GM19043 (cell line): ENCODE measurements around the gene NMNAT2.

Source experiments
- ATAC-seq: cut with Tn5 transposase; IDR thresholded peaks from one replicate; pipeline ENCODE4 v1.9.1; 2021; ENCODE audit warnings: low read depth; ENCODE audit not compliant: unreplicated experiment

Gene NMNAT2

DNA sequence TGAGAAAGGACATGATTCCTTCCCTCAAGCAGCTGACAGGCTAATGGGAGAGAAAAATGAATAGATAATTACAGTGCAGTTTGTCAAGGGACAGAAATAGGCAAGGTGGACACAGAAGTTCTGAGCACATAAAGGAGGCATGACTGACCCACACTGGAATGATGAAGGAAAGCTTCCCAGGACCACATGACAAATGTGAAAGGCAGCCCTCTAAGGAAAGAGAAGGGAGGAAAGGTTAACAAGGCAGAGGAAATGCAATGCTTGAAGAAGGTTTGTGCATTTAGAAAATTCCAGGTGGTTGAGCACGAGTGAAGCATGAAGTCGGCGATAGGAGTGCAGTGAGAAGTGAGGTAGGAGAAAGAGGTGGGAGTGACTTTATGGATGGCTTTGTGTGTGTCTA is 194.7 kb downstream of the NMNAT2 start:
- ATAC-seq = no peak

DNA sequence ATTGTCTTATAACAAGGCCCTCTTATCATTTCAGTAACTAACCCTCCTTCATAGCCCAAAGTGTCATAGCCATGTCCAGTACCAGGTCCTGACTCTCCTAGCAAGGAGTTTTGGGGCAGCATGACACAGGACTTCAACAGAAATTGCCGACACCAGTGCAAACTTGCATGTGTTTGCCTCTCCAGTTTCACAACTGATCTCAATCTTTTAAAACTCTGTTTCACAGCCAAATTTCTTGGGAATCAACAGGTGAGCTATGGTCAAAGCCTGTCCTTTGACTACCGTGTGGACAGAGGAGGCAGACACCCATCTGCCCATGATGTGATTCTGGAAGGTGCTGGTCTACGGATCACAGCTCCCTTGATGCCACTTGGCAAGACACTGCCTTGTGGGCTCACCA is 195.3 kb downstream of the NMNAT2 start:
- no peak for ATAC-seq

DNA sequence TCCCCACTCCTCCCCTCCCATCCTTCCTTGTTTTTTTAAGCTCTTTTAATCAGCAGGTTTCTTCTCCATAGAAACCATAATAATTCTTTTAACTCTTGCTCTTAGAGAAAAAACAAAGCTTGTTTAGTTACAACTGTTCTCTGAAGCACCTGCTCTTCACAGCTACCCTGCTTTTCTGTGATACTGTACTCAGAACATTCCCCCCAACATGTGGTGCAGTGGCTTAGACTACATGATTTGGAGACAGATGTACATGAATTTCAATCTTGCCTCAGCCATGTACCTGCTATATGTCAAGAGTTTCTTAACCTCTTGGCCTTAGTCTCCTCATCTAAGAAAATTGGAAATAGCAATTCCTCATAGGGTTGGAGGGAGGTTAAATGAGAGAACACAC is 198.6 kb downstream of the NMNAT2 start:
- ATAC-seq = no peak

DNA sequence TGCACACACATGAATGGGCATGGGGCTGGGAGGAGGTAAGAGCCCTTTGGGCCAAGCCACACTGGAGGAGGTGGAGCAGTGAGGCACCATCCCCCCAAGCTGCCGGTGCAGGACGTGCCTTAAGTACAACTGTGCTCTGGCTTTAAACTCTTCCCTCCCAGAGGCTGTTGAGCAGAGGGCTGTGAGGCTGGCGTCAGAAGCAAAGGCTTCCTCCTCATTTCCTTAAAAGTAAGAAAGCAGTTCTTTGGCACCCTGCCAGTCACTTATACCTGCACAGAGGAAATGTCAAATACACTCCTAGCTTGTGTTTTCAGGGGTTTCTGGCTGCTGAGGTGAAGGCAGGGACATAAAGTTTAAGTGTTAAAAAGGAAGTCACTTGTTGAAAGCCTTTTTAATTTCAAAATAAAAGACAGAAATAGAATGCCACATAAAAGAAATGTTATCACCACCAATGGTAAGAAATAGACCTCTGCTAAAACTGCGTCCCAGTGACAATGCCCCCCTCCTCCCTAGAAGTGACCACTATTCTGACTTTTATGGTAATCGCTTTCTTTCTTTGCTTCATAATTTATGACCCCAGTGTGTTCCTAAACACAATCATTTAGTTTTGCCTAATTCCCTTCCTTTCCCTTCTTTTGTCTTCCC is 199.1 kb downstream of the NMNAT2 start:
- ATAC-seq = no peak

DNA sequence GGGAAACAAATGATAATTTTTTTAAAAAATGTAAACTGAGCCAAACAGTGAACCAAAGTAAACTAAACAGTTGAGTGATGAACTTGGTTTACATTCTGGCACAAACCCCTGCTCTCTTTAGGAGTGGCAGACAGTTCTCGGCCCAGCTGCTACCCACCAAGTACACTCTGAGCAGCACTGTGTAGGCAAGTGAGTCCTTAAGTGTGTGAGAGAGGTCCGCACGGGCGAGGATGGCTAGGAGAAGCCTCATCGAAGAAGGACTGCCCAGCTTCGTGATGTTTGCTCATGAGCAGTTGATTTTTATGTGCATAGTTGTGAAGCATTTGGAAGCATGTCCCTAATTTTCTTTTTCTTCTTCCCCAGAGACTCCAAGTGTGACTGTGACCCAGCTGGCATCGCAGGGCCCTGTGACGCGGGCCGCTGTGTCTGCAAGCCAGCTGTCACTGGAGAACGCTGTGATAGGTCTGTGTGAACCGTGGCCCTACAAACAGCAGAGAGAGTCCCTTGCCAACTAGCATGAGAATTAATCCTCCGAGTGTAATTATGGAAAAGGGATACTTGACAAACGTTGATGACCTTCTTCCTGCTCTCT is 200.1 kb downstream of the NMNAT2 start:
- ATAC-seq = no peak

DNA sequence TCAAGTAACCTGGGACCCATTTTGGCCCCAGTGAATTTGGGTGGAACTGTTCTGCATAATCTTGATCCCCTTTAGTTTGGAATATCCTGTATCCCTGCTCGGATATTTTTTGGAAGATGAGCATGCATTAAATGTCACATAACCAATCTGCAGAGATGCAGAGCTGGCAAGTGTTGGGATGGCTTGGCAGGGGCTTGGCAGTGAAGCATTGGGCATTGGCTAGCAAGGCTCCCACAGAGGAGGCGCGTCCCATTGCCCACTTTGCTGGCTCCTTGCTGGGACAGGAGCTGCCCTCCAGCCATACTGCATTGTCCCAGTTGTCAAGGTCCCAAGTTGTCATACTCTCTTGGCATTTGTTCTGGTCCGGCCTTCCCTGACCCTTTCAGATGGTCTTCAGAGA is 202.2 kb downstream of the NMNAT2 start:
- ATAC-seq = no peak

DNA sequence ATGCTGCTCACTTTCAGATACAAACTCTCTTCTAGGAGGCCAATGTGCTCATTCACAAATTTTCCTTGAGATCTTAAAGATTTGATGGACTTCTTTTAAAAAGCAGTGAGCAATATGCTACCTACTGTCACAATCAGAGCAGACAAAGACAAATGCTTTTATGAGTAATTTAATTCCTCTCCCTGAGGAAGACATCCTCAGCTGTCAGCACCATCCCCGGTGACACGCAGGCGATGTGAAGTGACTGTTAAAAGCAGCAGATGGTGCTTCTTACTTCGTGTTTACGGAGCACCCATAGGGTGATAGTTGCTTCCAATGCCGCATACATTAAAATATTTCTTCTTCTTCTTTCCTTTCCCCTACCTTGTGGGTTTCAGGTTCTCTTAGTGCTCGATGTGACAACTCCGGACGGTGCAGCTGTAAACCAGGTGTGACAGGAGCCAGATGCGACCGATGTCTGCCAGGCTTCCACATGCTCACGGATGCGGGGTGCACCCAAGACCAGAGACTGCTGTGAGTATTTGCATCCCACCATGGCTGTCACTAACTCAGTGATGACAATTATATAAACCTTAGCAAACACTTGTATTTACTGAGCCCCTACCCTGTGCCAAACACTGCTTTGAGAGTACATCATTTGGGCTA is 203.0 kb downstream of the NMNAT2 start:
- no peak for ATAC-seq

DNA sequence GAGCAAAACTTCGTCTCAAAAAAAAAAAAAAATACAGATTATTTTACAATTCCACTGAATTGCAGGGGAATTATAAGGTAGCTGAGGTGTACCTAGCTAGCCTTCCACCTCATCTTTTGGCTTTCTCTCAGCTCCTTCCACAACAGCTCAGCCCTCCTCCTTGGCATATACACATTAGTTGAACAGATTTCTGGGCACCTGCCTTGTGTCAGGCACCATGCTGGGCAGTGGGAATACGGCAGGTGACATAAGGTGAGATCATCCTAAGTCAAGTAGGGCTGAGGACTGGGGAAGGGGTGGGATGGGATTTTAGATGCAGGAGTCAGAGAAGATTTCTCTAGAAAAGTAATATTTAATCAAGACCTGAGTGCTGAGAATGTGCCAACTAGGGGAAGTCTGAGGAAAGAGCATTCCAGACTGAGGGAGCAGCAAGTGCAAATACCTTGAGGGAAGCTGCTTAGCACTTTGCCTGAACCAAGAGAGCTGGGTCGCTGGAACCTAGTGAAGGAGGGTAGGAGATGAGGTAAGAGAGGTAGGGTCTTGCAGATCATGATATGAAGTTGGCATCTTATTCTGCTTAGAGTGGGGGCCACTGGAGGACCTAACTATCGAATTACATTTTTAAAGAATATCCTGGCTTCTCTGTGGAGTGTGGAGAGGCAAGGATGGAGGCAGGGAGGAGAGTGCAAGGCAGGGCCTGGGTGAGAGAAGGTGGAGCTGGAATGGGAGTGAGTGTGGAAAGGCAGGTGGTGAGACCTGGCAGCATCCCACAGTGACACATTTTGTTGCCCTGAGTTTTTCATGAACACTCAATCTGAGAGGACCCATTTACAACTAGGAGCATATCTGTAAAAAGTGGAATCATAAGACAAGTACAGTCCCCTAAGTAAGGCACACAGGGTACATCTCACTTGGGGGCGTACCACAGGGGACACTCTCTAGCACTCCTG is 203.9 kb downstream of the NMNAT2 start:
- no peak for ATAC-seq

DNA sequence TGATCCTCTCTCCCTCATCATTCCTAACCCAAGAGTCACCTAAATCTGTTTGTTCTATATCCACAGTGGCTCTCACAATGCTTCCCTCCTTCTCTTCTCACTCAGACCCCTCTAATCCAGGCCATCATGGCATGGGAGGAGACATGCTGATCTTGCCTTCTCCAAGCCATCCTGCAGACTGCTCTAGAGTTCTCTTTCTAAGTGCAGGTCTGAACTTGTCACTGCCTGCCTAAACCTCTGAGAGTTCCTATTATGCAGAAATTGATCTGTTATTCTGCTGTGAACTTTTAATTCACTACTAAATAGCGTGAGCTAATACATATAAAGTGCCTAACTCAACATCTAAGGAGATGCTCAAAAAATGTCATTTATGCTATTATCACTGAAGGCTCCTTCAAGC is 205.3 kb downstream of the NMNAT2 start:
- no peak for ATAC-seq

DNA sequence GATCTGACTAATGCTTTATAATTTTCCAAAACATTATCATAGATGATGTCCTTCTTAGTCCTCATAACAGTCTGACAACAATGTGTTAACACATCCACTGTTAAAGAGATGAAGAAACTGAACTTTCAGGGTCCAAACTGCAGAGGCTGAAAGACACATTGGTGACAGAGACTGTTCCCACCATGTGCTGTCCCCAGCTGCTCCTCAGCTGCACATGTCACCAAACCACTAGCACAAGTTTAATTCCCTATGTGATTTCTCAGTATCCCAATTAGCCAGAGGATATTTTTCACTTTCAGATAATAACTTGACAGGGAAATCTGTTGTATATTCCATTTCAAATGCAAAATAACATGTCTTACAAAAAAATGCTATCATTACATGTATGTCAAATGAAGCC is 207.5 kb downstream of the NMNAT2 start:
- no peak for ATAC-seq

DNA sequence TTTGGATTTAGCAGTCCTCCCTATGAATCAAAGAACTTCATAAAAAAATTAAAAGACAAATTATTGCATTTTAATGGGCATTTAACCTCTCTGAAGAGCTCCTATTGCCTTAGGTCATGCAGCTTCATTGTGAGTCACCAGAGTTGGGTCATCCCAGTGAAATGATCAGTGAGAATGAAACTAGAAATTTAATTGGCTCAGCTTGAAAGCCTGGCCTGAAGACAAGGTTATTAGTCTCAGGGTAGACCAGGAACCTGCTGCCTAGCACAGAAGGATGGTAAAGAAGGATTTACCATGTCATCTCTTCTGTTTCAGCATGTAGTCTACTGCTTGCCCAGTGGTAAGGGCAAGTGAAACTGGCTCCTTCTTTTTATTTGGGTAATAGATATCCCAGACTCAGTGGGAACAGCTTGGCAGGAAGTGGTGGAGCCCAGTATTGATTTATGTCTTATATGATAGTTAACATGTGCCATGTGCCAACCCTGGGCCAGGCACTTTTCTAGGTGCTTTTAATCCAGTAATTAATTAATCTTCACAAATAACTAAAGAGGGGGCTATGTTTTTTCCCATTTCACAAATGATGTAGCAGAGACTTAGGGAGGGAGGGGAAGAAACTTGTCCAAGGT is 208.5 kb downstream of the NMNAT2 start:
- ATAC-seq = no peak

DNA sequence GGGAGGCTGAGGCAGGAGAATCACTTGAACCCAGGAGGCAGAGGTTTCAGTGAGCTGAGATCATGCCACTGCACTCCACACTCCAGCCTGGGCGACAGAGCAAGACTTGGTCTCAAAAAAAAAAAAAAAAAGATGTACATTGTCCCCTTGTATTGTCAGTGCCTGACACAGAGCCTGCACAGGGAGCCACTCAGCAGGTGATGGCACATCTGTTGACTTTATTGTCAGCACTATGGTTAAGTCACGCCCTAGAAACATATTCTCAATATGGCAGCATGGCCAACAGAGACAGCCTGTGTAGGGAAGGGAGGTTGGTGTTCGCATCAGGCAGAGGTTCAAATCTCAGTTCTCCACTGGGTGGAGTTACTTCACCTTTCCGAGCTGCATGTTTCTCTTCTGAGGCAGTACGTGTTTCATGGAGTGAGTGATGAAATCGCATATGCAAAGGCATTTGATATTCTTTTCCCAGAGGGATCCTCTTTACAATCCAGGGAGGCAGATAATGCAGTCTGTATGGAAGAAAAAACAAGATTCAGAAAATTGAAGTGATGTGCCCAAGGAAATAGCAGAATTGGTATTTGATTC is 211.6 kb downstream of the NMNAT2 start:
- no peak for ATAC-seq

DNA sequence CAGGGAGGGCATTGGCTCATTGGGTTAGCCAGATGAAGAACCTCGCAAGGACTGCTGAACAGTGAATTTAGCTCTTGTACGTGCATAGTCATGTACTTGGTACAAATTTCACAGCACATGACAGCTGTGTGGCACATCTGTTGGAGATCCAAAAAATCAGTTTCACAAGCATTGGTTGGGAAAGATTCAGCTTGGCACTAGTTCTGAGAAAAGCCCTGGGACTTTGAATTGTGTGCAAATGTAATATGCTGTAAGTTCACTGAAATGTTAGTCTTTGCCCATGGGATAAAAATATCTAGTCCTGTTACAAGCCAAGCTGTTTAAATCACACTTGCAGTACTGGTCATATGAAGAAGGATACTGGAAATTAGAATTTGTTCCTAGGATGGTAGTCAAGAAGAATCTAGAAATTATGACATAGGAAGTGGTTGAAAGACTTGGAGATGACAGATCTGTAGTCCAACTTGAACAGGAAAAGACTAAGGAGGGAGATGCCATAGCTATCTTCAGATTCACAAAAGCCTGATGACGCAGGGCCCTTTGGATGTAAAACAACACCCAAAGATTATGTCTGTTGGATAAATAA is 212.9 kb downstream of the NMNAT2 start:
- no peak for ATAC-seq

DNA sequence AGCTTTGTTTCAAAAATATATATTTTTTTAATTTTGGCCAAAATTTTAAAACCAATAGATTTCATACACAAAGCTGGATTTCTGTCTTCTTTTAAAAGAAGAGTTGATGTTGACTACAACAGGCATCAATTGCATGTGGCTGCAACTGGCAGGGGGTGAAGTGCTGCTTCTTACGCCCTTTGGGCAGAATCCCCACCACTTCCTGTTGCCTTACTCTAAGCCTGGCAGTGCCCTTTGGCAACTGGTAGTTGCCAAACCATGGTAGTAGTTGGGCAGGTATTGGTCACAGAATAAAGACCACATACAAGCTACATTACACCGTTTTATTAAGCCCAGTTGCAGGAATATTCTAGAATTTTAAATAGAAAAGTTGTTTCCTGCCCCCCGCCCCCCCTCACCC is 215.1 kb downstream of the NMNAT2 start:
- no peak for ATAC-seq

DNA sequence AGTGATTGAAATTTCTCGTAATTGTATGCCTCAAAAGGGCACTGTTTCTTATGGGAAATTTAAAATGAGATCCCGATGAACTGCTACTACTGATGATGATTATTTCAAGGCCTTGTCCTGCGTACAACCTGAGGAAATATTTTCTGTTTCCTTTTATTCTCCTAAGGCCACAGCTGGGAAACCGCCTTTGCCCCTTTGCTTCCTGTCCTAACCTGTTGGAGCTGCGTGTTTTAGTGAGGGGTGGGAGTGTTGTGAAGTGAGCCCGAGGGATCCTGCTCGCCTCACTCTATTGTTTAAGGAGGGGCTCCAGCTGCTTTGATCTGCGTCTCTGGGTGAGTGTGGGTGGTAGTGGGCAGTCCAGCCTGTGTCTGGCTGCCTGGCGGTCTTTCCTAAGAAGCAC is 217.7 kb downstream of the NMNAT2 start:
- no peak for ATAC-seq

DNA sequence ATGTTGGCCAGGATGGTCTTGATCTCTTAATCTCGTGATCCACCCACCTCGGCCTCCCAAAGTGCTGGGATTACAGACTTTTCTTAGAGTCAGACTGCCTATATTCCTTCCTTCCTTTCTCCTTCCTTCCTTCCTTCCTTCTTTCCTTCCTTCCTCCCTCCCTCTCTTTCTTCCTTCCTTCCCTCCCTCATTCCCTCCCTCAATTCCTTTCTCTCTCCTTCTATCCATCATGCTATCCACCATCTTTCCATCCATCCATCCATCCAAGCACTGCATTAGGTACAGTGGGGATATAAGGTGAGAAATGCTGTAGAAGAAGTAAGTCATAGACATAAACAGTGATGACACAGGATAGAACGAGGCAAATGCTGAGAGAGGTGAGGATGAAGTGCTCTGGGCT is 218.9 kb downstream of the NMNAT2 start:
- no peak for ATAC-seq

DNA sequence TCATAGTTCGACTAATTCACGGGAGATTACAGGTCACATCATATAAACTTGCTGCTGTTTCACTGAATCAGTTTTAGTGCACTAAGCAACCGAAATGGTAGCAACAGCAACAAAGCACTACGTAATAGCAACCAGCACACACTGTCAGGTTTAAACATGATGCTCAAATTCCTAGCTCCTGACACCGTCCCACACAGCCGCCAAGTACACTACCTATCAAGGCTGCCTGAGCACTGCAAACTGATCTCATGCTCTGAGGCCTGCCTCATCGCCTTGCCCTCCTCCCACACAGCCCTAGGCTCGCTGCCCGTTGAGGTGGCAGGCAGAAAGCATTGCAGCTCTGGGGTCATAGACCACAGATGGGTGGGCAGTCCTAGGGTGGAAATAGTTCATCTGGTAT is 219.7 kb downstream of the NMNAT2 start:
- ATAC-seq = no peak
